GM20000 (cell line): ENCODE data around the gene IL13.
"Not testable (repeated sequence)": the region's sequence is repeated elsewhere in the genome, so short reads cannot be mapped to it uniquely, and the experiment has no call there.

Experiments used
- DNase-seq: peaks from one replicate; pipeline ENCODE4 v3.0.0; 2012; ENCODE audit warnings: low spot score
- TF ChIP-seq, protein P1 (sequence below): IDR thresholded peaks from 2 replicates; pipeline ENCODE4 v1.5.1; 2012; ENCODE audit warnings: mild to moderate bottlenecking, control low read depth; ENCODE audit errors: extremely low read depth, missing control alignments

IL13 gene

DNA sequence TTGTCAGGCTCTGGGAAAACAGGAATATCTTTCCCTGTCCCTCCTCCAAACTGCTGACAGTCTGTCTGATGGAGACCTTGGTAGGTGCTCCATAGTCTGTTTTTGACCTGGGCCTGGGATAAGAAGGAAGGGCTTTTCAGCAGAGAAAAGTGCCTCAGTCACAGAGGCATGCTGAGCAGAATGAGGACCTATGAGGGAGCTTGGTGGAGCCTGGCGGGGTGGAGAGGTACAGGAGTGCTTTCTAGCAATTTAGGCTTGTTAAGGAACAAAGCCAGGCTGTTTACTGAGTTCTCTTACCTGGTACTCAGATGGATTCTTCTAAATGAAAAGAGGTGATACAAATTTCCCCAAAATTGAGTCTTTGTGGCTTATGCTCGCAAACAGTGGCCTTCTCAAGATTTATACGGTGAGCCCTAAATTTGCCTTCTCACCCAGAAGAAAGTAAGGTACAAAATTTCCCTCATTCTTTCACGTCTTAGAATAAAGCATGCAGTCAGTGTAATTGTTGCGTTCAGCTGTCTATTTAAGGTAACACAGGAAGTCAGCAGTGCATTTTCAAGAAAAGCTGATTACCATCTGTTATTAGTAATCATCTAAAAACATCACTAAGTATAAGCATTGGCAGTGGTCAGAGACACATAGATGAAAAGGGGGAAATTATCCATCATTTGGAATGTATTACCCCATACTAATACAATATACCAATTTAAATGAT lies 28.6 kb upstream of the IL13 start:
- TF ChIP-seq, protein P1, sequence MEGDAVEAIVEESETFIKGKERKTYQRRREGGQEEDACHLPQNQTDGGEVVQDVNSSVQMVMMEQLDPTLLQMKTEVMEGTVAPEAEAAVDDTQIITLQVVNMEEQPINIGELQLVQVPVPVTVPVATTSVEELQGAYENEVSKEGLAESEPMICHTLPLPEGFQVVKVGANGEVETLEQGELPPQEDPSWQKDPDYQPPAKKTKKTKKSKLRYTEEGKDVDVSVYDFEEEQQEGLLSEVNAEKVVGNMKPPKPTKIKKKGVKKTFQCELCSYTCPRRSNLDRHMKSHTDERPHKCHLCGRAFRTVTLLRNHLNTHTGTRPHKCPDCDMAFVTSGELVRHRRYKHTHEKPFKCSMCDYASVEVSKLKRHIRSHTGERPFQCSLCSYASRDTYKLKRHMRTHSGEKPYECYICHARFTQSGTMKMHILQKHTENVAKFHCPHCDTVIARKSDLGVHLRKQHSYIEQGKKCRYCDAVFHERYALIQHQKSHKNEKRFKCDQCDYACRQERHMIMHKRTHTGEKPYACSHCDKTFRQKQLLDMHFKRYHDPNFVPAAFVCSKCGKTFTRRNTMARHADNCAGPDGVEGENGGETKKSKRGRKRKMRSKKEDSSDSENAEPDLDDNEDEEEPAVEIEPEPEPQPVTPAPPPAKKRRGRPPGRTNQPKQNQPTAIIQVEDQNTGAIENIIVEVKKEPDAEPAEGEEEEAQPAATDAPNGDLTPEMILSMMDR, result no peak
- DNase-seq, result peak; percentile 55

DNA sequence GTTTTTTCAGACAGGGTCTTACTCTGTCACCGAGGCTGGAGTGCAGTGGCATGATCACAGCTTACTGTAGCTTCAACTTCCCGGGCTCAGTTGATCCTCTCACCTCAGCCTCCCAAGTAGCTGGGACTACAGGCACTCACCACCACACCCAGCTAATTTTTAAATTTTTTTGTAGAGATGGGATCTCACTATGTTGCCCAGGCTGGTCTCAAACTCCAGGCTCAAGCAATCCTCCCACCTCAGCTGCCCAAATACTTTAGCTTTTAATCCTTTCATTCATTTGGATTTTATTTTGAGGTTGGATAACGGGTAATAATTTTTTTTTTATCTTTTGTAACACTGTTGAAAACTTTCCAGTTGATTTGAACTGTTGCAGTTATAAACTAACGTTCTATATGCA lies 24.4 kb upstream of the IL13 start:
- not testable (repeated sequence) for DNase-seq

DNA sequence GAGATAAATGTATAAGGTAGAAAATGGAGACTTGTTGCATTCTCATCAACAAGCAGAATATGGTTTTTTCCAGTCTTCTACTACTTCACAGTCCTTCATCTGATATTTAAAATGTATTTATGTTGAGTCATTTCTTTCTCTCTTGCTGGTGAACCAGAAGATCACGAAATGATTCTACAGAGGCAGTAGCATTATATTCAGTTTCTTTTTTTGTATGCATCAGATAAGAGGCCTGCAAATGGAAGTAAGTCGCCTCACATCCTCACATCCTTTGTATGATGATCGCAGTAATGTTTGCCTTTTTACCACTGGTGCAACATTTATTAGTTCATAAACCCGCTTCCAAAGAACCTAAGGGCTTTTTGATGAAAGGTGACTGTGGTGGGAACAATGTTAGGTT lies 22.1 kb upstream of the IL13 start:
- peak; percentile 46 for DNase-seq
- TF ChIP-seq, protein P1, result no peak

DNA sequence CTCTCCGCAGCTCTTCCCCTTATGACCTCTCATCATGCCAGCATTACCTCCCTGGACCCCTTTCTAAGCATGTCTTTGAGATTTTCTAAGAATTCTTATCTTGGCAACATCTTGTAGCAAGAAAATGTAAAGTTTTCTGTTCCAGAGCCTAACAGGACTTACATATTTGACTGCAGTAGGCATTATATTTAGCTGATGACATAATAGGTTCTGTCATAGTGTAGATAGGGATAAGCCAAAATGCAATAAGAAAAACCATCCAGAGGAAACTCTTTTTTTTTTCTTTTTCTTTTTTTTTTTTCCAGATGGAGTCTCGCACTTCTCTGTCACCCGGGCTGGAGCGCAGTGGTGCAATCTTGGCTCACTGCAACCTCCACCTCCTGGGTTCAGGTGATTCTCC lies 20.7 kb upstream of the IL13 start:
- DNase-seq, result no peak
- TF ChIP-seq, protein P1, result no peak

DNA sequence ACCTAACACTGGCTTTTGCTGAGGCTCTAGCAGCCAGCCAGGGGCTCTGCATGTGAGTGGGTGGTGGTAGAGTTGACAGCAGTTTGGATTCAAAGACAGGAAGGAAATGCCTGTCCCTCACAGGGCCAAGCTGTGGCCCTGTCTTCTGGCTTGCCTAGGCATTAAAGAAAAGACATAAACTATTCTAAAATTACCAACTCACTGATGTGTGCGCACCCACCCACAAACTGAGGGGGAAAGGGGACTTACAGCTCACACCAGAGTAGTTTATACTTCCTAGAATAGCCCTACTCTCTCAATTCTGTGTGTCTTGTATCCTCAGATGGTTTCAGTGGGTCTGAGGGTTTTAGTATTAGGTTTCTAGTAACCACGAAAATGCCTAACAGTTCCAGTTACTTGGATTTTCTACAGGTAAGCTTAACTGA lies 18.3 kb upstream of the IL13 start:
- TF ChIP-seq, protein P1, result no peak
- DNase-seq, result peak; percentile 44

DNA sequence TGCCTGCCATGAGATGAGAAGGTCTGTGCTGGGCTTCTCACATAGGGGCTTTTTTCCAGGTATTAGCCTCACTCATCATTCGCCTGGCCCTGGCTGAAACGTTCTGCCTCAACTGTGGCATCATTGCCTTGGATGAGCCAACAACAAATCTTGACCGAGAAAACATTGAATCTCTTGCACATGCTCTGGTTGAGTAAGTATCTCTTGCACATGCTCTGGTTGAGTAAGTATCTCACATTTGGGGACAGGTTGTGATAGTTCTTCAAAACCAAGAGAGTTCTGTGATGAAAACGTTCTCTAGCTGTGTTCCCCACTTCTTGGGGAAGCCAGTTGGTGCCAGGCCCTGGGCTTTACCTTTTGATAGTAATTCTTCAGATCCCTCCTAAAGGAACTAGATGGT lies 17.4 kb upstream of the IL13 start:
- TF ChIP-seq, protein P1, result no peak
- DNase-seq, result no peak

DNA sequence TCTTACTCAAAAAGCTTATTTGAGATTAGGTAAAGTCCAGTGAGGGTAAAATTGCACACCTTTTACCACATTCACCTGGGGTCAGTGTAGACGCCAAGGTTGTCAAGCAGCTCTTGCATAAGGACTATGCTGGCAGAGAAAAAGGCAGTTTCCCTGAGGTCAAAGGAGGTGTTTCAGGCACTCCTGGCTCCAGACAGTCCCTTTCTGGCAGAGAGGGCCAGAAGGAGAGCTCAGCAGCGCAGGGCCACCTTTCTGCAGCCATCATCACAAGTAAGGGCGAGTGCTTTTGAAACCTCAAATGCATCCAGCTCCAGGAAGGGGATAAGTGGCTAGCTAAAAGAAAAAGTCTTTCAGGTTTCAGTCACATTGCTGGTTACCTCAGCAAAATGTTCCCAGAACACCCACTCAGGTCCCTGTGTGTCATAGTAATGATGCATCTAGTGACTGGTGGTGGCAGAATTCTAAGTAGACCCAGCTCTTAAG lies 16.7 kb upstream of the IL13 start:
- TF ChIP-seq, protein P1, result no peak
- peak; percentile 50 for DNase-seq

DNA sequence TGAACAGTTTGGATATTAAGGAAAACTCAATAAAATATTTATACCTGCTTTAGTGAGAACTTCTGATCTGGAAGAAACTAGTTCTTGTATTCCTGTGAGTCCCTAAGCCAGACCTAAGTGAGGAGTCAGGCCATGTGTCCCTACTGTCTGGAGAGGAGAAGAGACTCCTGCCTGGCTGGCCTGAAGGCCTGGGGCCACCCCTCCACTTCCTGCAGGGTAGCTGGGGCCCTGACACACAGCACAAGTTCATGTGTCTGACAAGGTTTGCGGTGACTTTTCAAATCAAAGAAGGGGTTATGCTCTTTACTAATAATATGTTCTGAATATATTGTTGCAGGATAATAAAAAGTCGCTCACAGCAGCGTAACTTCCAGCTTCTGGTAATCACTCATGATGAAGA lies 16.1 kb upstream of the IL13 start:
- DNase-seq, result no peak
- TF ChIP-seq, protein P1, result no peak
